HG02623 (cell line): ENCODE results near the gene TPST2.

Experiments used
- ATAC-seq: cut with Tn5 transposase; IDR thresholded peaks from one replicate; pipeline ENCODE4 v1.9.1; 2021; ENCODE audit warnings: moderate library complexity; ENCODE audit not compliant: unreplicated experiment

TPST2 gene

DNA sequence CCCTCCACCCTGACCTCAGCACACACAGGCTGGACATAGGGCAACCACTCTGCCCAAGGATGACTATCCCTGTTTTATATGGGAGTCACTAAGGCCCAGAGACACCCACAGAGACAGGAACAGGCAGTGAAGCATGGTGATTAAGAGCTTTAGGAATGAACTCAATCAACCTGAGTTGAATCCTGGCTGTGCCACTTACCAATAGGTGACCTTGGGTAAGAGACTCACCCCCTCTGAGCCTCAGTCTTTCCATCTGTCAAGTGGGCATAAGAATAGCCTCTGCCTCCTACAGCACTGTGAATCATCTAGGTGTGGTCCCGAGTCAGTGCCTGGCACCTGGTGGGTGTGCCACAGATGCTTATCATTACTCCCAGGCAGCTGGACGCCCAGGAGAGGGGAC lies 21.1 kb upstream of the TPST2 start:
- no peak for ATAC-seq

DNA sequence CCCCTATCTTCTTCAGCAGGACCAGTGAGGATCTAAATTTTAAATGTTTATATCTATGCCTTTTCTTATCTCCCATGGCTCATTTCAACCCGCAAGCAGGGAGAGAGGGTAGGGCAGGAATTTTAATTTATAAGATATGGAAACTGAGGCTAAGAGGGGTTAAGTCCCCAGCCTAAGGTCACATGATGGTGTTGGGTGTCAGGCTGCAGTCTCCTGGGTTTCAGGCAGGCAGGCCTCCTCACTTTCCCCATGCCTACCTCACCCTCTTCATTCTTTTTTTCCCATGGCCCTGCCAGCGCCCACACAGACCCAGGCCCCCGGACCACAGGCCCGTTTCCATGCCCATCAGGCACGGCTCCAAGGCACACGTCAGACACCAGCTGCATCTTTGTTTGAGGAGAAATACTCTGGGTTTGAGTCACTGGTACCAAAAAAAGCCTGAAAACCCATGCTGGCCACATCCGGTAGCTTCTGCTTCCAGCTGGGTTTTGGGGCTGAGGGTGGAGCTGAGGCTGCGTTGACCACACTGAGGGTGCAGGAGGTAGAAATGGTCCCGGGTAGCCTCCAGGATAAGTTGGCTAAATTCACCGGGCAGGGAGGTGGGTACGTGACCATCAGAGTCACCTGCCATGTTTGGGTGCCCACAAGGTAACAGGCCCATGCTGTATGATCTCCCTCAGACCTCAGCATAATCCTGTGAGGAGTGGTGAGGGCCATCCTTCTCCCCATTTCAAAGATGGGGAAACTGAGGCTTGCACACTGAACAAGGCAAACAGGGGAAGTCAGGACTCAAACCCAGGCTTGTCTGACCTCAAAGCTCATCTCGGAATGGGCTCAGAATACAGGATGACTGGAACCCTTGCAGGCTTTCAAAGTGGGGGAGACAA lies 20.4 kb upstream of the TPST2 start:
- ATAC-seq: peak; percentile 88

DNA sequence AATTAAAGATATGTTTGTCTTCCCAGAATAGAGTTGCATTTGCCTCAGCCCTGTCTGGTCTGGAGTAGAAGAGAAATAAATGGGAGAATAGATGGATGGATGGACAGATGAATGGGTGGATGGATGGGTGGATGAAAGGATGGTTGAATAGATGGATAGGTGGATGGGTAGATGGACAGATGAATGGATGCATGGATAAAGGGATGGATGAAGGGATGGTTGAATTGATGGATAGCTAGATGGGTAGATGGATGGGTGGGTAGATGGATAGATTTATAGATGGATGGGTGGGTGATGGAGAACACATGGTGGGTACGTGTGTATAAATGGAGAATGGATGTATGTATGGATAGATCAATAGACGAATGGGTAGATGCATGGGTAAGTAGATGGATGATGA lies 19.4 kb upstream of the TPST2 start:
- ATAC-seq: no peak

DNA sequence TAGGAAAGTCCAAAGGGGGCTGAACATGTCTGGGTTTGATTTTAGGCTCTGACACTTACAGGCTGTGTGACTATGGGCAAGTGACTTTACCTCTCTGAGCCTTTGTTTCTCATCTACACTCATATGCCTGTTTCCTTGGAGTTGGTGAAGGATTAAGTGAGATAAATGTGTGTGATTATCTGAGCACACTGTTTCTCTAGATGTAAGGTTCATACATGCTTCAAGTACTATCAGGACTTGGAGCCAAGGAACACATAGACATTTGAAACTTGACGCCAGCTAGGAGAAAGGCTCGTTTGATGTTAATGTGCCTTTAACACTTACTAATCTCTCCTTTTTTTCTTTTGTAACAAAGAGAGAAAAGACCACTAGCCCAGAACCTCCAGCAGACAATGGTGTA lies 18.2 kb upstream of the TPST2 start:
- ATAC-seq: no peak

DNA sequence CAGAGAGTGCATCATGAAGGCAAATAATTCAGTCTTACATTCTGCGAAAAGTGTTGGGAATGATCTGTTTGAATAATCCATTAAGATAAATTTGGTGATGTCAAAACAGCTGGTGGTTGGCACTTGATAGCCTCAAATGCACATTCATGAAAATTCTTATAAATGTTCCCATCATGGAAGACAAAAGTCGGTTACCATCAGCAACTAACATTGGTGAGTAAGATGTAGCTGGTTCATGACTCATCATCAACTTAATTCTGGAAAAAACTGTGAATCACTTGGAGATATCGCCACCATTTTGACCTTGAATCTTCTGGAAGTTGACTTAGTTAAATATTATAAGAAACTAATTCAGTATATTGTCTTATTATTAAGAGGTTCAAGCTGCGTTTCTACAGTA lies 16.7 kb upstream of the TPST2 start:
- ATAC-seq: no peak

DNA sequence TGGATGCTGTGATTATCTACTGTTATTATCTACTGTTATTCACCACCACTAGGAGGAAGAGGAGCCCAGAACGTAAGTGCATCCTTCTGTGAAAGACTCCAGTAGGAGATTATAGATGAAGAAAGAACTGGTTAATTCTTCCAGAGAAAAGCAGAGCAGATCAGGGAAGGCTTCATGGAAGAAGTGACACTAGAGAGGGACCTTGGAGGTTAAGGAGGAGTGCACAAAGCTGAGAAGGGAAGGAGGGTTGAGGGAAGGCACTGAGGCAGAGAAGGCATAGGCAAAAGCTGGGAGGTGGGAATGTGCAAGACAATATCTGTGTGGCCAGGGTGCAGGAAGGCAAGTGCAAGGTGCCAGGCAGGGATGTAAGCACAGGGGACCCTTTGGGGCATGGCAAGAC lies 14.4 kb upstream of the TPST2 start:
- ATAC-seq: no peak

DNA sequence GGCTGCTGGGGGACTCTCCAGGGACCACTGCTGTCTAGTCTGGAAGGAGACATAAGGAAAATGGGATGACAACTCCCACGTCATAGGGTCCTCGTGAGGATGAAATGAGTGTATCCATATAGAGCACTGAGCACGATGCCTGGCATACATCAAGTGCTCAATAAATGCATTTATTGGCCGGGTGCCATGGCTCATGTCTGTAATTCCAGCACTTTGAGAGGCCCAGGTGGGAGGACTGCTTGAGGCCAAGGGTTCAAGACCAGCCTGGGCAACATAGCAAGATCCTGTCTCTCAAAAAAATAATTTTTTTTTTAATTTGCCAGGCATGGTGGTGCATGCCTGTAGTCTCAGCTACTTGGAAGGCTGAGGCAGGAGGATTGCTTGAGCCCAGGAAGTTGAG lies 12.2 kb upstream of the TPST2 start:
- ATAC-seq: no peak

DNA sequence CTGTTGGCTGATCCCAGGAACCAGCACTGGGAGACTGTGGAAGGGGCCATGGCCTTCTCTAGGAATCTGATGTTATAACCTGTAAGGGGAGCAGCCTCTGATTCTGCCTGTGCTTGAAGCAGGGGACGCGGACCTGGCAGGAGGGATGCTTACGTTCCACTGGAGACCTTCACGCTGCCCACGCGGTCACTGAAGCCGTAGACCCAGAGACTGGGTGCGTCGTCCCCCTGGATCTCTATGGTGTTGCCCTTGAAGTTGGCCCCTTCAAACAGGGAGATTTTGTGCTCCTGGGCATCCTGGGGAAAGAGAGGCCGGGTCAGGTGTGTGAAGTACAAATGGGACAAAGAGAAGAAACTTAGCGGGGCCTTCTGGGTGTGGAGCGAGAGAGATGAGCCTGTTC lies 11.8 kb upstream of the TPST2 start:
- no peak for ATAC-seq

DNA sequence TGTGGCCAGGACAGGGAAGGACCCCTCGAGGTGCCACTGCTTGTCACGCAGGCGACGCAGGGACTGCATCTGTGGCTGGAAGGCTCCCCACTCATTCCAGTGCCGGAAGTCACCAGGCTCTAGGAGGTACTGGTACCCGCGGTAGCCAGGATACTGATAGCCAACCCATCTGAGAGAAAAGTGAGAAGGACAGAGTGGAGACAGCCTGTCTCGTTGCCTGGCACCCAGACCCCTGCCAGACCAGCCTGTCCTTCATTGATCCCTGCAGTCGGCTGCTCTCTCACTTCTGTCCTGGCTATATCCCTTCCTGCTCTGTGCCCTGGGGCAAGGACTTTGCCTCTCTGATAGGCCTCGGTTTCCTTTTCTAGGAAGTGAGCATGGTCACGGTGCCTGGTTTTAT lies 9.6 kb upstream of the TPST2 start:
- ATAC-seq: no peak

DNA sequence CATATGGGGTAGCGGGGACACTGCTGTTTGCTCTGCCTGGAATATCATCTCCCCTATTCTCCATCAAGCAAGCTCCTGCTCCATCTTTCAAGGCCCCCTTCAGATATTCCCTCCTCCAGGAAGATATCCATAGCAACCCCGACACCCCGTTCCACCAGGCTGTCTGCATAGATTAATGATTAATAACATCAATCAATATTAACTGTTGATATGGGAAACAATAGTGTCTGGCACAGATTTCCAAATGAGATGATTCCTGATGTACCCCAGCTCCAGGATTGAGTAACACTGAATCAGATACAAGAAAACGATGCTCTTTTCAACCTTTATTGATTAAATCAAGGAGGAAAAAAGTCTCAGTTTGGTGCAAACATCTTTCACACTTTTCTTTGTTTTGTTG lies 7.5 kb upstream of the TPST2 start:
- no peak for ATAC-seq

DNA sequence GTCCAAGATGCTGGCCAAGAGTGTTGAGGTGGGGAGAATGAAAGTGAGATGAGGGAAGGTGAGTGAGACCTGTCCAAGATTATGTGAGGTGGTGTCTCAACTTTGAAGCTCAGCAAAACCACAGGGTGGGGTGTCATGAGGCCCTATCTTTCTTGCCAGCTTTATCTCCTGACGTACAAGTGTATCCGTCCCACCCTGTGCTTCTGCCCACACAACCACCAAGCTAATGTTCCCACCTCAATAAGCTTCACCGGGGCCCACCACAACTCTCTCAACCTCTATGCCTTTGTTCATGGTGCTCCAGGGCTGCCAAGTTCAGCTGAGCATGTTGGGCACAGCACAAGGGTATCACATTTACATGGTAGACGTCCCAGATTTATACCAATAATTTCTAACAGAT lies 7.1 kb upstream of the TPST2 start:
- ATAC-seq: no peak

DNA sequence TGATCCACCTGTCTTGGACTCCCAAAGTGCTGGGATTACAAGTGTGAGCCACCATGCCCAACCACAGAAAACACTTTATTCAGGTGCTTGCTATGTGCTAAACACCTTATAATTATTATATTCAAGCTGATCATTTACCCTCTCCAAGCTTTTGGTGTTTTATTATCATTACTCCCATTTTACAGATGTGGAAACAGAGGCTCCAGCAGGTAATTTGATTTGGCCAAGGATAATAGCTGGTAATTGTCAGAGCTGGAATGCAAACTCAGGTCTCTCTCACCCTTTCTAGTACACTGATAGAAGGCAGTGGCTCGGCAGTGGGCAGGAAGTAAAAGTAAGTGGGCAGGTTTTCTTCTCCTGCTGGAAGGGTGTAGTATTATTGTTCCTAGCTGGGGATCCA lies 3.8 kb upstream of the TPST2 start:
- ATAC-seq: no peak

DNA sequence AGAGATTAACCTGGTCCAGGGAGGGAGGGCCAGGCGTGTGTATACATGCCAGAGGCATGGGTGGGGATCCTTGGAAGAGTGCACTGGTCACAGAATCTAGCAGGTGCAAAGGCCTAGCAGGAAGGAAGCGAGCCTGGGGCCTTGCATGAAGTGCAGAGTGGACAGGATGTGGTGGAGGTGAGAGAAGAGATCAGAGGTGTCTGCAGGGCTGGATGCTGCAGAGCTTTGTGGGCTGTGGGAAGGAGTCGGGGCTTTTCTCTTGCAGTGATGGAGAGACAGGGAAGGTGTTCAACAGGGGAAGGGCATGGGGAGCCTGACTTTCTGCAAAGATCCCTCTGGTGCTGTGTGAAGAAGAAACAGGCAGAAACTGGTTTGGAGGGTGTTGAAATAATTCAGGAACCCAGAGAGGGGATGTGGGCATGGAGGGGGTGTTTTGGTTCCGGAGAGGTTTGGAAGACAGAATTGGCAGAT lies 2.5 kb upstream of the TPST2 start:
- peak; percentile 44 for ATAC-seq

DNA sequence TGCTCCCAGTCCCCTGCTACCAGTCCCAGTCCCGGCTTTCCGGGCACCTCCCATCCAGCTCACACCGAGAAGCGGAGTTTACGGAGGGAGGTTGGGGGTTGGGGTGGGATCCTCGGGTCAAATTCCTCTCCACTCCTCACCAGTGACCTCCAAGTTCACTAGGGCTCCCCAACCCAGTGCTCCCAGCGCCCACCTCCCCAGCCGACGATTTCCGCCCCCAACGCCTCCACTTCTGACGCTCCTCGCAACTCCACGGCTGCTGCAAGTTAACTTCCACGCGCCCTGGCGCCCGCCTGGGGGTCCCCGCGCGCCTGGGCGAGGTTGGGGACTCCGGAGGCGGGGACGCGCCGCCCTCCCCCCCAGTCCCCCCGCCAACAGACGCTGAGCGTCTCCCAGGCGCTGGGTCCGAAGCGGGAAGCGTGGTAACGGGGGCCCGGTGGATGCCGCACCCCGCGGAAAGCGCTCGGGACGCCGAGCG lies 526 bp downstream of the TPST2 start:
- ATAC-seq: peak; percentile 12

DNA sequence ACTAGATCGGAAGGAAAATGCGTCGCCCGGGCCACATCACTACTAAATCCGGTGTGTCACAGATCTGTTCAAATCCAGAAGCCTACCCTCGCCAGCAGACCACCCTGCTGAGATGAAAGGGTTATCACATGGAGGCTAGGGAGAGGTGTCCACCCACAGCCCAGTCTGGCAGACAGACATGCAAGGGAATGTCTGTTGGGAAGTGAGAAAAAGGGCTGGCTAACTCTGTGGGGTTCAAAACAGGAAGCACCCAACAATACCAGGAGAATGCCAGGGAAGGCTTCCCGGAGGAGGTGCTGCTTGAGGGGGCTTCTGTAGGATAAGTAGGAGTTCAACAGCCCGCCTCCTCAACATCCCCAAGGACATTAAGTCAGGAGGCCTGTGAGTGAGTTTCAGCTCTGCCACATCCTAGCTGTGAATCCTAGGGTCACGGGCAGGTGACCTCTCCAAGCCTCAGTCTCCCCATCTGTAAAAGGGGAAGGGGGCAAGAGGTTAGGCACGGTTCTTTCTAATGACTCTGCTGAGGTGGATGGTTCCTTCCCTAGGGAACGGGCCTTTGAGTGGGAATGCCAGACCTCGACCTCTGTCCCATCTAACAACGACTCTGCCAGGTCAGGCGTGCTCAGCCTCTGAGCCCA lies 1.1 kb downstream of the TPST2 start:
- ATAC-seq: no peak

DNA sequence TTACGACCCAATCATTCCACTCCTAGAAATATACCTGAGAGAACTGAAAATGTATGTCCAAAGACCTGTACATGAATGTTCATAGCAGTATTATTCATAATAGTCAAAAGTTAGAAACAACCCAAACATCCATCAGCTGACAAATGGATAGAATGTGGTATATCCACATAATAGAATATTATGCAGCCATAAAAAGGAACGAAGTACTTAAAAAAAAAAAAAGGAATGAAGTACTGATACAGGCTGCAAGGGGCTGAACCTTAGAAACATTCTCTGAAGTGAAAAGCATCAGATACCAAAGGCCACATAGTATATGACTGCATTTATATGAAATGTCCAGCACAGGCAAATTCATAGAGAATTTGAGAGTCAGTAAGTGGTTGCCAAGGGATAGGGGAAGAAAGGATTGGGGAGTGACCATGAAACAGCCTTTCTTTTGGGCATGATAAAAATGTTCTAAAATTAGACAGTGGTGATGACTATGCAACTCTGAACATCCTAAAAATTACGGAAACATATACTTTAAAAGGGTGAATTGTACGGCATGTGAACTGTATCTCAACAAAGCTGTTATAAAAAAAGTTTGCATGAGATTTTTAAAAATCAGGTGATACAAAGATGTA lies 1.8 kb downstream of the TPST2 start:
- no peak for ATAC-seq

DNA sequence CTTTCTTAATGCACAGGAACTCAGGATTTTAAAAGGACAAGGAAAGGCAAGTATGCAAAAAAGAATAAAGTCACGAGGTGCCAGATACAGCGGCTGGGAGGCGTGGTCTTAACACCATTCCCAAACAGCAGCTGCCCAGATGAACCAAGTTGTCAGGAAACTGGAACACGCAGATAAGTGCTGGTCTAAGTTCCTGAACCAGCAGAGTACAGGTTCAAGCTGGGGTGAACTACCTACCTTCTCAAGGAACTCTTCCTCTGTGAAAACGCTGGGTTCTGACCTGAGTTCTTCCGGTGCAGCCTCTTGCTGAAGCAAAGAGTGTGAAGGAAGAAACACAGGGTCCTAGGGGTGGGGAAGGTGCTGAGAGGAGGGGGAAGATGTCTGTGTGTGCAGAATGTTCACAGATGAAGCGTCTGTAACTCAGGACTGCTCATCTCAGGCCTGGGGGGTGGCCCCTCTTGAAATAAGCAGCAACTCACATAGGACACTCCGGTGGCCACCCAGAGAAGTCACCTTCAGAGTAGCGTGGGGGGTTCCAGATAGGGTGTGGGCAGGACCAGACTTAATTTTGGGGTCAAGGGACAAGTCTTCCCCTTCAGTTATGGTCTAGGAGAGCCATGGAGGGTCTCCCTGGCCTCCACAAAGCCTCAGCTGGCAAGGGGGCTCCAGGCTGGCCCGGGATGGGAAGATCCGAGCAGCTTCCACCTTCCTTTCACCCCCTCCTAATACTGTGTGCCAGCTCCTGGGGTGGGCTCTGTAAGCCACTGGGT lies 3.2 kb downstream of the TPST2 start:
- ATAC-seq: no peak

DNA sequence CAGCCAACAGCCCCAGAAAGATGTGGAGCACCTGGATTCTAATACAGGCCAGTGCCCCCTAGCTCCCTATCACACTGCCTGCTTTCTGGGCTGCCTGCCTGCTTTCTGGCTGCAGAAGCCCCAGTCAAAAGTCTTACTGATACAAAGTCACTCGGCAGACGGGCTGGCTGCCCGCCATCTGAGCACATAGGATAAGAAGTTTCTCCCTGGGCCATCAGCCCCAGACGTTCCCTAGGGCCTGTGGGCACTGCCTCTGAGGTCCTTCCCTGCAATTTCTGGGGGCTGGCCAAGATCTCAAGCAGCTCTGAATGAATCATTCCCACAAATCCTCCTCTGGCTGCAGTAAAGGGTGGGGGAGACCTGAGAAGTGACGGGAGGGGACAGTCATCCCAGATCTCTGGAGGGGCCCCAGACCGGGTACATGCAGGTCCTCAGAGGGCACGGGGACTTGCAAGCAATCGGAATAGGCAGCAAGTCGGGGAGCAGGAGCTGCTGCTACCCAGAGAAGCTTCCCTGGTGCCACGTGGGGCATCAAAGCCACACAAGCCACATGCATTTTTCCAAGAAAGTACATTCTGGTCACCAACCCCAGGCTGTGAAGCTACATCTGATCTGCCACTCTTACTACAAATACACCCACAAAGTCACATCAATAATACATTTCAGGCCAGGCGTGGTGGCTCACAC lies 4.7 kb downstream of the TPST2 start:
- no peak for ATAC-seq

DNA sequence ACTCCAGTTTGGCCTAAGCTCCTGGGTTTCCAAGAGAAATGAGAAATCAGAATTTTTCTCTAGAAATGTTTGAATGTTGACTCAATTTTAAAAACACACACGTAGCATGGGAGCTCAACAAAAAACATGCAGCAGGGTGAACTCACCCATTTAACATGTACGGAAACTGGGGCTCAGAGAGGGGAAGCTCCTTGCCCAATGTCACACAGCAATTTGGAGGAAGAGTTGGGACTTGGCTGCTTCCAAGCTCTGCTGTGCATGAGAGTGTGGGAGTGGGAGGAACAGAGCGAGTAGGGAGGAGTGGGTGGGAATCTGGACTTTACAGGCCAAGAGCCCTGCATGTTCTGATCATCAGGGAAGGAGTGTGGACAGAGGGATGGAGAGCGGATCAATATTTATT lies 5.9 kb downstream of the TPST2 start:
- ATAC-seq: no peak

DNA sequence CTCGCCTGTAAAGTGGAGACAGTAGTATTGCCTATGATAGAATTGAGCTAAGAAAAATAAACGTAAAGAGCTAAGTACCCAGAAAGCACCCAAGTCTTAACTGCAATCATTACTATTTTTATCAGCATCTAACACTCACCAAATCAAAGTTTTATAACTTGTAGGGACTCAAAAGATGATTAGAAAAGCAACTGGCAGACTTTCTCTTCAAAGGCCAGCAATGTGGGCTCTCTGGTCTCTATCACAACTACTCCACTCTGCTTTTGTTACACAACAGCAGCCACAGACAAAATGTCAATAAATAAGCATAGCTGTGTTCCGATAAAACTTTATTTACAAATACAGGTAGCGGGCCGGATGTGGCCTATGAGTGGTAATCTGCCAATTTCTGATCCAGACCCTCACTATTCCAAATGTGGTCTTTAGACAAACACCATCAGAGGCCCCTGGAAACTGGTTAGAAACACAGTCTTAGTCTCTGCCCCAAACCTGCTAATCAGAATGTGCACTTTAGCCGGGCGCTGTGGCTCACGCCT lies 8.2 kb downstream of the TPST2 start:
- ATAC-seq: no peak
